ENCODE results near the gene ITPR1. TPM values are rescaled to one million over a fixed set of nuclear protein-coding genes. Genes with fewer than 3 reads are reported as not detected.

The ITPR1 gene
- total RNA-seq, 1 experiment from 2014 or later, result 48.5 TPM

GRCh38 chr3:4776399-4776979 lies 283.3 kb downstream of the ITPR1 start:
- H2AFZ ChIP-seq (ENCODE audit: low read length), result no peak overlapping the region
- no peaks in the 10 kb centered on the region for H3F3A ChIP-seq (ENCODE audit: low read length, unreplicated experiment)
- peaks cover 25% of the 10 kb centered on the region for H3K4me1 ChIP-seq (ENCODE audit: insufficient read depth, low read length)
- ChIA-PET CTCF (no interaction called here), POLR2A (ENCODE audit: unreplicated experiment) (no interaction called here)
- DNase-seq (peak; percentile 38), ATAC-seq (peak; percentile 54)
- no peak overlapping the region for H3K9ac ChIP-seq (ENCODE audit: low read length)
- H3K4me2 ChIP-seq (ENCODE audit: low read length), result peak overlapping the region; percentile 4; the same call in 1 of the 2 replicates
- no peak overlapping the region for H3K4me3 ChIP-seq (ENCODE audit: low read length)
- no peaks in the 10 kb centered on the region for H3K9me2 ChIP-seq (replicated peaks; ENCODE audit: low read length)
- peak overlapping the region; percentile 22 for H3K27ac ChIP-seq (ENCODE audit: low read length)
- no peaks in the 10 kb centered on the region for H3K79me2 ChIP-seq (ENCODE audit: low read length)
- no TSS peak for BruUV-seq (replicated peaks)
- TF ChIP-seq CTCF (conservative IDR thresholded peaks at IDR 0.05; ENCODE audit: low read depth, low read length), result no peak
- TF ChIP-seq EZH2 (IDR thresholded peaks at IDR 0.05; ENCODE audit: low read length, unreplicated experiment), result no peak
- TF ChIP-seq EZH2phosphoT487 (IDR thresholded peaks at IDR 0.05; ENCODE audit: borderline replicate concordance, low read length), result no peak
- no peaks in the 10 kb centered on the region for H3K36me3 ChIP-seq (ENCODE audit: low read depth, low read length)
- H3K9me3 ChIP-seq (ENCODE audit: low read length), result no peaks in the 10 kb centered on the region
- intact Hi-C loops (cut with micrococcal nuclease), result loop anchor here (2.0 kb wide), 2 partner anchors 32 to 54 kb away; no protein-coding TSS in a partner anchor
- no peaks in the 10 kb centered on the region for H4K20me1 ChIP-seq (ENCODE audit: low read length)
- H3K27me3 ChIP-seq (ENCODE audit: low read length), result no peaks in the 10 kb centered on the region

- Histone ChIP-seq H2AFZ (ENCODE audit: low read length) (no peak overlapping the region), H3F3A (ENCODE audit: low read length, unreplicated experiment) (no peaks in the 10 kb centered on the region), H3K4me2 (ENCODE audit: low read length) (peak overlapping the region; percentile 4; the same call in 1 of the 2 replicates), H3K27me3 (ENCODE audit: low read length) (no peaks in the 10 kb centered on the region), H3K27ac (ENCODE audit: low read length) (peak overlapping the region; percentile 22), H3K9ac (ENCODE audit: low read length) (no peak overlapping the region), H3K4me1 (ENCODE audit: insufficient read depth, low read length) (peaks cover 21% of the 10 kb centered on the region), H4K20me1 (ENCODE audit: low read length) (no peaks in the 10 kb centered on the region), H3K4me3 (ENCODE audit: low read length) (no peak overlapping the region), H3K9me3 (ENCODE audit: low read length) (no peaks in the 10 kb centered on the region), H3K79me2 (ENCODE audit: low read length) (no peaks in the 10 kb centered on the region), H3K9me2 (replicated peaks; ENCODE audit: low read length) (no peaks in the 10 kb centered on the region), H3K36me3 (ENCODE audit: low read depth, low read length) (no peaks in the 10 kb centered on the region)
- ATAC-seq (peak; percentile 69), DNase-seq (peak; percentile 24)
- CTCF ChIA-PET, result no interaction called here
- TF ChIP-seq EZH2phosphoT487 (IDR thresholded peaks at IDR 0.05; ENCODE audit: borderline replicate concordance, low read length), result no peak
- no peak for TF ChIP-seq CTCF (conservative IDR thresholded peaks at IDR 0.05; ENCODE audit: low read depth, low read length)
- no peak for TF ChIP-seq EZH2 (IDR thresholded peaks at IDR 0.05; ENCODE audit: low read length, unreplicated experiment)
- POLR2A ChIA-PET (ENCODE audit: unreplicated experiment), result no interaction called here
- BruUV-seq (replicated peaks), result no TSS peak
- intact Hi-C loops (cut with micrococcal nuclease), result loop anchor here (2.0 kb wide), 2 partner anchors 32 to 54 kb away; no protein-coding TSS in a partner anchor
Observed at GRCh38 chr3:4776980-4777581, 283.9 kb downstream of the ITPR1 start.

- H2AFZ ChIP-seq (ENCODE audit: low read length), result no peak overlapping the region
- H3K9me2 ChIP-seq (replicated peaks; ENCODE audit: low read length), result no peaks in the 10 kb centered on the region
- intact Hi-C loops (cut with micrococcal nuclease), result no loop called here
- H3K27me3 ChIP-seq (ENCODE audit: low read length), result no peaks in the 10 kb centered on the region
- CTCF ChIA-PET, result no interaction called here
- ATAC-seq (no peak), DNase-seq (no peak)
- H3F3A ChIP-seq (ENCODE audit: low read length, unreplicated experiment), result no peaks in the 10 kb centered on the region
- H3K27ac ChIP-seq (ENCODE audit: low read length), result no peak overlapping the region
- BruUV-seq (replicated peaks), result no TSS peak
- TF ChIP-seq EZH2phosphoT487 (IDR thresholded peaks at IDR 0.05; ENCODE audit: borderline replicate concordance, low read length), result no peak
- no peak for TF ChIP-seq CTCF (conservative IDR thresholded peaks at IDR 0.05; ENCODE audit: low read depth, low read length)
- TF ChIP-seq EZH2 (IDR thresholded peaks at IDR 0.05; ENCODE audit: low read length, unreplicated experiment), result no peak
- POLR2A ChIA-PET (ENCODE audit: unreplicated experiment), result interaction anchor here (0.5 kb wide), 1 partner anchor 387 kb away, joined by 3 read pairs; no protein-coding TSS in a partner anchor
- H3K36me3 ChIP-seq (ENCODE audit: low read depth, low read length), result no peaks in the 10 kb centered on the region
- no peaks in the 10 kb centered on the region for H3K9me3 ChIP-seq (ENCODE audit: low read length)
- no peak overlapping the region for H3K9ac ChIP-seq (ENCODE audit: low read length)
- H3K4me1 ChIP-seq (ENCODE audit: insufficient read depth, low read length), result peaks cover 15% of the 10 kb centered on the region
- H4K20me1 ChIP-seq (ENCODE audit: low read length), result no peaks in the 10 kb centered on the region
- H3K4me2 ChIP-seq (ENCODE audit: low read length), result no peak overlapping the region
- H3K79me2 ChIP-seq (ENCODE audit: low read length), result no peaks in the 10 kb centered on the region
- no peak overlapping the region for H3K4me3 ChIP-seq (ENCODE audit: low read length)
Observed at GRCh38 chr3:4778119-4778518, 285.0 kb downstream of the ITPR1 start.
